Measurements from ENCODE around the gene QSOX2.

QSOX2 gene

GRCh38 chr9:136264441-136265405 is 19.1 kb upstream of the QSOX2 start:
- no peak for DNase-seq (ENCODE audit: low spot score)

- no peak for DNase-seq (ENCODE audit: low spot score)
Measured at GRCh38 chr9:136264031-136264430, 18.4 kb upstream of the QSOX2 start.

GRCh38 chr9:136262671-136263178 is 17.1 kb upstream of the QSOX2 start:
- no peak for DNase-seq (ENCODE audit: low spot score)

GRCh38 chr9:136261686-136262430 is 16.2 kb upstream of the QSOX2 start:
- DNase-seq (ENCODE audit: low spot score), result no peak

DNA sequence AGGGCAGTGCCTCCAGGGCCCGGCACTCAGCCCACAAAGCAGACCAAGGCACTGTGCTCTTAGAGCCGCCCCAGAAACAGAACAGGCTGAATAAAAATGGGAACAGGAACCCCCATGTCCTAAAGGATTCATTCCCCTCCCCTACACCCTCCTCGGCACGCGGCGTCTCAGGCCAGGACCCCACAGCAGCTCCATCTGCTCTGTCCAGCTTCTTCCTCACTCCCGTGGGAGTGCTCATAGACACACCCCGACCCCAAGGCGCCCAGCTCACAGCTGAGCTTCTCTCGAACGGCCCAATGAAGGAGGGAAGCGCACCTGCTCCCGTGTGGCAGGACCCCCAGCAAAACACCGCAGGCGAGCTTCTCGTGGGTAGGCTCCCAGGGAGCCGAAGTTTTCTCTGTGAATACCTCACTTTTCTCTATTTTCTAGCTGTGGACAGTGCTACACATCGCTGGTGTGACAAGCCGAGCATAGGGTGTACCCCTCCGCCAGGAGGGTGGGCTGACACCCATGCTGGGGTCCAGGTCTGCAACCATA is 15.4 kb upstream of the QSOX2 start:
- no peak for DNase-seq (ENCODE audit: low spot score)

GRCh38 chr9:136260521-136260920 is 14.9 kb upstream of the QSOX2 start:
- no peak for DNase-seq (ENCODE audit: low spot score)

DNA sequence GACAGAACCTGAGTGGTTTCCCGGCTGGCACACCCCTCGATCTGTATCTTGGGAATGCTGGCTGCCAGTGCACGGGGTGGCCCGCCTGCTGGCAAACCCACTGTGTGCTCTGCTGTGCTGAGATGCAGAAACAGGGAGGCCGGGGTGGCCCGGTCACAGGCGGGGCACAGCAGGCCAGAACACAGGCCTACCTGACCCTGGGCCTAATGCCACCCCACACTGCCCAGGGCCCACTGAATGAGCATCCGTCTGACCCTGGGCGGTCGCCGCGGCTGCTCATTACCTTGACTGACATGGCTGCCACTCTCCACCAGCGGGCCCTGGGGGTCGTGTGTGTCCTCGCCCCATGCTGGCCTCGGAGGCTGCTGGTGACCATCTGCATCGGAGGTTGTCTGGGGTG is 14.2 kb upstream of the QSOX2 start:
- no peak for DNase-seq (ENCODE audit: low spot score)

DNA sequence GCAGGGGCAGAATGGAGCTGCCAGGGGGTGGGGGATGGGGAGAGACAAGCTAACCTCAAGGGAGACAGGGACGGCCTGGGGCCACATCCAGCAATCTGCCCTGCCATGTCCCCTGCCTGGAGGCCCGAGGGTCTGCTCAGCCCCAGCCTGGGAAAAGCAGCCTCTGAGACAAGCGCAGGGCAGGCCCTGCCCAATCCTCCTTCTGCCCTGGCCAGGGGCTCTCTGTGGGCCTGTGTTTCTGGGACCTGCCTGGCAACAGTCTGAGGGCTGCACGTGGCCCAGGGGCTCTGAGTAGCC is 13.9 kb upstream of the QSOX2 start:
- no peak for DNase-seq (ENCODE audit: low spot score)

- no peak for DNase-seq (ENCODE audit: low spot score)
Measured at GRCh38 chr9:136258786-136259516, 13.3 kb upstream of the QSOX2 start.

GRCh38 chr9:136258299-136258625 is 12.7 kb upstream of the QSOX2 start:
- DNase-seq (ENCODE audit: low spot score), result no peak

DNA sequence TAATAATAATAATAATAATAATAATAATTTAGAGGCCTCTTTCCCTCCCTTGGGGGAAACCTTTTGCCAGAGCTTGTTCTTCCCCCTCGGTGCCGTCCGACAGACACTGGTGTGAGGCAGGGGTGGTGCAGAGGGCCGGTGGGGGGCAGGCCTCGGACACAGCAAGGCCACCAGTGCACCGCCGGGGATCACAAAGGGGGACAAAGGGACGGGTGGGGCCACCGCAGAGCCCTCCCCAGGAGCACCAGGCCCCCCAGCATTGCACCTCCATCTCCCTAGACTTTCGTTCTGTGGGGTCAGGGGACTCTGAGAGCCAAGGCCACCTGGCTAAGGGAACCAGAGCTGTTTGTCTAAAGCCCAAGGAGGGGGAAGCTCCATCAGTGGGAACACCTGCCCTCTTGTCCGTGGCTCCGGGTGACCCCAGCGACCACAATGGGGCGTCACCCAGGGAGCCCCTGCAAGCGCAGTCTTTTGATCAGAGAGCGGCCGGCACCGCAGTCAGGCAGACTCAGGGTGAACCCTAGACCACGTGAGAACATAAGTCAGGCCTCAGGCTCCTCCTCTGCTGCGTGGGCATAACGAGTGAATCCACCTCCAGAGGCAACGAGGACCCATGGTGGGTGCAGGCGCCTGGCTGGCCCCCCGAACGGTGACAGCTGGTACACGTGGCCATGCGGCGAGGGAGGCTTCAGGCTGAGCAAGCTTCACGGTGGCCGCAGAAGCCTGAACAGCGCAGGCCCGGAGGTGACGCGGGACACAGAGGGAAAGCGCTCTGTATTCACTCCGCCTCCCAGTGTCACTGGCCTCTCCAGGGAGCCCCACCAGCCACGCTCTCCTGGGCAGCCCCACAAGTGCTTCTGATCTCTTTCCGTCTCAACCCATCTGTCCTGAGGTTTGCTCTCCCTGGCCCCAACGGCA is 12.0 kb upstream of the QSOX2 start:
- DNase-seq (ENCODE audit: low spot score), result no peak

DNA sequence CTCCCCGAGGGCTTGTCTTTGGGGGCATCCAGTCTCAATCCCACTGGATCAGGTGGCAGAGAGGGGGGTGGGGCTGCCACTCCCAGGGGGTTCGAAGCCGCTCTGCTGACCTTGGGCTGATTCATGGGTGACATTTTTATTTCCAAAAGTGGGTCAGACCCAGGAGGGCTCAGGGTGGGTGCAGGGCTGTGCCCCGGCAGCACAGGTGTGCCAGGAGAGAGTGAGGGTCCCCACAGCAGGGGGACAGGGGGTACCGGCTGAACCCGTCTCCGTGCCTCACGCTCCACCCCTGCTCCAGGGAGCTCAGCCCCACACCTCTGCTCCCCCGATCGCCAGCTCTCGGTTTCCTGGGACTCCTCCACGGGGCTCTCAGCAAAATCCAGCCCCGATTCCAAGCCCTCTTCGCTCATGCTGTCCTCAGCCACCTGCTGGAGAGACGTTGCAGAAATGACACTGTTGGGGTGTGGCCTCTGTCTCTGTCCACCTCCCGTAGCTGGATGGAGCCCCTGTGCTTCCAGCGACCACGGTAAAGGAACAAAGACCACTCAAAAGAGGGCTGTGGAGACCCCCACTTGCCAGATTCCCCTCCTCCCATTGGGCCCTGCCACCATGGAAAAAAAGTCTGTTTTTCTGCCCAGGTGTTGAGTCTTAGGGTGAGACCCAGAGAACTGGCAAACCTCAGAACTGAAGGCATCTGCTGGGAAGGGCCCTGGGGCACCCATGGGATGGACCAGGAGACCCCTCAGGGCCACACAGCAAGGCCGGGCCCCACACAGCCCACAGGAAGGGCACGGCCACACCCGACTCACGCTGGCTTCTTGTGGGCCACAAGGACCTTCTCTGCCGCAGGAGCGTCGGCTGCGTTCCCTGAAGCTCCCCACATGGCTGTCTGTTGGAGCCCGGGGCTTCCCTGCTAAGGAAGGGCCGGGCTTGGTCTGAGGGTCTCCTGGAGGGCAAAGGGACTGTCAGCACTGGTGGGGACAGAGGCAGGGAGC is 10.6 kb upstream of the QSOX2 start:
- DNase-seq (ENCODE audit: low spot score), result no peak

DNA sequence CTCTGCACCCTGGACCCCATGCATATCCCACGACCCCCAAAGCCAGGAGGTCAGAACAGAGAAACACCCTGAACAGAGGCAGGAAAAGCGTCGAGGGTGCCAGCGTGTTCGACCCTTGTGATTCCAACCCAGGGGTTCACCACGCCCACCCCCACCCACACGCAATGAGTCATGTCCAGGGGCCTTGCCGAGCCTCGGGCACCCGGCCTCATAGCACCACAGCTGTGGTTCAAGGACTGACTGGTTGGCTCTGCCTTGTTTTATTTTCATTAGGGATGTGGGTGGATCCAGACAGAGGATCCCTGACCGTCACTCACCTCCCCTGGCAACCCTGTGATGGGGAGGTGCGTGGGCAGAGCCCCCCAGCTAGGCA is 9.5 kb upstream of the QSOX2 start:
- DNase-seq (ENCODE audit: low spot score), result no peak

GRCh38 chr9:136254381-136255165 is 9.0 kb upstream of the QSOX2 start:
- no peak for DNase-seq (ENCODE audit: low spot score)

DNA sequence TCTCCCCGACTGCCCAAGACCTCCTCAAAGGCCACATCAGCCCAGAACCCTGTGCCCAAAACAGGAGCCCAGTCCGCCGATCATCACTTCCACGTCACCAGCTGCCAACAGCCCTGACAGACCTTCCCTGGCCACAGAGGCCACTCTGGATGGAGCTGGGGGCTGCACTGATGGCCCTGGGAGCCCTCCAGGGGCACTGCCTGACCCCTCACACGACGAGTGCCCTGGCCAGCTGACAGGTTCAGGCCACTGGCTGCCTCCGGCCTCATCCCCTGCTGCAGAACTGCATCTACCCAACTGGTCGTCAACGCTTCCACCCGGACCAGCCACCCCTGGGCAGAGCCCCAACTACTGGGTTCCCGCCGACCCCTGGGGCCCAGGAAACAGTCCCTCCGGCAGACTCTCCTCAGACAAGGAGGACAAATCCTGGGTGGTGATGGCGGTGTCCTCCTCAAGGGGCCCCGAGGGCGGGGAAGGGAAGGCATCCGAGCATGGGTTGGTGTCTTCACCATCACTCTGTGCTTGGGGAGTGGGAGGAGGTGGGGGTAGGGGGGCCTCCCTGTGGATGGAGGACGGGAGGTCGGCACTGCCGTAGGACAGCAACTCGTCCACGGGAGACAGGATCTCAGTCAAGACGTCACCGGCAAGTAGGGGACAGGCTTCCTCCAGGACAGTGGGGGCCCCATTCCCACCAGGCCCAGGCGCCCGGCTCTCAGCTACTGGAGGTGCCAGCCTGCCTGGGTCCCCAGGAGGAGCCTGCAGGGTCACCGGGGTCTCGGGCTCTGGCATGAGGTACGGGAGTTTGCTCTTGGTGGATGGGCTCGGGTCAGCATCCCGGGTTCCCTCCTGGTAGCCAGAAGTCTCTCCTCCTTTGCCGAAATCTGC is 7.9 kb upstream of the QSOX2 start:
- DNase-seq (ENCODE audit: low spot score), result no peak

GRCh38 chr9:136252846-136253245 is 7.2 kb upstream of the QSOX2 start:
- no peak for DNase-seq (ENCODE audit: low spot score)

GRCh38 chr9:136252281-136252680 is 6.7 kb upstream of the QSOX2 start:
- no peak for DNase-seq (ENCODE audit: low spot score)
